B cell (primary cell): ENCODE data around the gene FSD1. TPM values are rescaled to one million over a fixed set of nuclear protein-coding genes. Genes with fewer than 3 reads are reported as not detected.

Experiments used
- ATAC-seq: fragments of 200-7000 bp; cut with Tn5 transposase; one replicate; pipeline ENCODE4 v1.10.0; 2021; ENCODE audit warnings: low read depth, mild to moderate bottlenecking, moderate number of reproducible peaks, moderate library complexity
- CTCF ChIA-PET: fragments of 350-600 bp; sonication (Branson Sonifier 250); formaldehyde crosslinking; loops from one replicate; lab custom pipeline; 2021; ENCODE audit warnings: antibody characterized with exemption, inconsistent platforms; lab: Charles Lee
- POLR2A ChIA-PET: fragments of 350-600 bp; sonication (Branson Sonifier 250); formaldehyde crosslinking; loops from one replicate; lab custom pipeline; 2021; ENCODE audit warnings: antibody characterized with exemption; lab: Charles Lee
- DNase-seq: peaks from one replicate; pipeline ENCODE4 v3.0.0; 2013
- H2AFZ ChIP-seq: 2 replicates; pipeline ENCODE4 v1.6.1; 2012; ENCODE audit warnings: mild to moderate bottlenecking, low read depth, low read length; ENCODE audit not compliant: insufficient read depth, poor library complexity, severe bottlenecking
- H3K27ac ChIP-seq, 2 donors: 1 replicate in 1 of 2; 2 replicates in 1 of 2; pipeline ENCODE4 v1.5.1; 2012 to 2013; ENCODE audit warnings: low read length in 2 of 2, mild to moderate bottlenecking in 2 of 2, moderate library complexity in 1 of 2
- H3K27me3 ChIP-seq, 4 experiments: fragments of 200-600 bp in 1 of 4; sonication (generic) in 1 of 4; replicated peaks in 1 of 4; 1 replicate in 2 of 4; 2 replicates in 2 of 4; pipeline versions ENCODE4 v1.6.1 to v1.7.0; 2013 to 2016; ENCODE audit warnings: low read length in 3 of 4, mild to moderate bottlenecking in 2 of 4, mixed read lengths in 1 of 4, moderate library complexity in 1 of 4; ENCODE audit not compliant: insufficient read depth in 4 of 4, control insufficient read depth in 3 of 4; ENCODE audit errors: control extremely low read depth in 1 of 4
- H3K36me3 ChIP-seq, 2 experiments: replicated peaks in 1 of 2; 1 replicate in 1 of 2; 2 replicates in 1 of 2; pipeline versions ENCODE4 v1.6.1 to v1.7.1; 2013; ENCODE audit warnings: low read length in 1 of 2; ENCODE audit not compliant: insufficient read depth in 2 of 2, control insufficient read depth in 1 of 2; ENCODE audit errors: control extremely low read depth in 1 of 2, extremely low read depth in 1 of 2
- H3K4me1 ChIP-seq, 2 donors: fragments of 200-600 bp in 1 of 2; sonication (generic) in 1 of 2; 1 replicate in 1 of 2; 2 replicates in 1 of 2; pipeline versions ENCODE4 v1.5.1 to v1.6.1; 2013 to 2017; ENCODE audit warnings: low read length in 2 of 2; ENCODE audit not compliant: control insufficient read depth in 2 of 2, insufficient read depth in 2 of 2
- H3K4me2 ChIP-seq: replicated peaks from 2 replicates; pipeline ENCODE3; 2012; ENCODE audit warnings: mild to moderate bottlenecking, low read depth, low read length; ENCODE audit not compliant: poor library complexity, severe bottlenecking
- H3K4me3 ChIP-seq, 5 experiments: fragments of 200-600 bp in 1 of 5; sonication (generic) in 1 of 5; 1 replicate in 3 of 5; 2 replicates in 2 of 5; pipeline versions ENCODE4 v1.5.1 to v1.7.0; 2011 to 2016; ENCODE audit warnings: low read length in 4 of 5, mild to moderate bottlenecking in 4 of 5, low read depth in 2 of 5, control low read depth in 1 of 5, moderate library complexity in 1 of 5; ENCODE audit not compliant: insufficient read depth in 1 of 5; ENCODE audit errors: control extremely low read depth in 1 of 5, extremely low read depth in 1 of 5
- H3K79me2 ChIP-seq: fragments of 200-600 bp; sonication (generic); one replicate; pipeline ENCODE4 v1.6.0; 2016; ENCODE audit warnings: low read length; ENCODE audit not compliant: control insufficient read depth, insufficient read depth
- H3K9ac ChIP-seq: fragments of 200-600 bp; sonication (generic); 2 replicates; pipeline ENCODE4 v1.6.1; 2017; ENCODE audit warnings: mild to moderate bottlenecking, low read length, moderate library complexity
- H3K9me3 ChIP-seq, 3 donors: one replicate each; pipeline versions ENCODE4 v1.6.1 to v1.7.1; 2013; ENCODE audit warnings: low read length in 2 of 3; ENCODE audit not compliant: control insufficient read depth in 2 of 3, insufficient read depth in 1 of 3; ENCODE audit errors: control extremely low read depth in 1 of 3
- H4K20me1 ChIP-seq: 2 replicates; pipeline ENCODE4 v1.6.0; 2012; ENCODE audit warnings: mild to moderate bottlenecking, low read length; ENCODE audit not compliant: insufficient read depth, control insufficient read depth, poor library complexity, severe bottlenecking
- H3K27ac Mint-ChIP-seq: one replicate; pipeline ENCODE4 v1.8.0; 2021; ENCODE audit warnings: mixed read lengths
- H3K27me3 Mint-ChIP-seq: one replicate; pipeline ENCODE4 v1.8.0; 2021; ENCODE audit warnings: mixed read lengths
- H3K4me1 Mint-ChIP-seq: one replicate; pipeline ENCODE4 v1.8.0; 2021; ENCODE audit warnings: mixed read lengths
- H3K4me3 Mint-ChIP-seq: one replicate; pipeline ENCODE4 v1.8.0; 2021; ENCODE audit warnings: mixed read lengths
- H3K9me3 Mint-ChIP-seq: one replicate; pipeline ENCODE4 v1.8.0; 2022; ENCODE audit warnings: mixed read lengths; ENCODE audit not compliant: insufficient read depth
- EZH2 ChIP-seq: IDR thresholded peaks from 2 replicates; pipeline ENCODE4 v1.6.1; 2012; ENCODE audit warnings: borderline replicate concordance, low read depth, mild to moderate bottlenecking, moderate library complexity, low read length; ENCODE audit not compliant: insufficient read depth, poor library complexity, severe bottlenecking
- WGBS: methylation state at CpG from one replicate; pipeline ENCODE4 v1.1.5; 2013; ENCODE audit warnings: missing lambda C conversion rate; ENCODE audit not compliant: insufficient coverage; 5-methylcytosine and 5-hydroxymethylcytosine counted together
- intact Hi-C: fragments of 100-400 bp; cut with micrococcal nuclease; formaldehyde crosslinking; loops from one replicate; pipeline ENCODE4 v1.10.0; 2022
- polyA plus RNA-seq: library from polyadenylated mRNA; depleted of rRNA; stranded (reverse); fragments of >200 nt; gene quantifications from 2 replicates; pipeline ENCODE4 v1.2.3, GENCODE V29; 2012
- total RNA-seq, 2 donors: library from RNA; stranded (reverse); fragments of 120-200 nt in 1 of 2; gene quantifications; 1 replicate in 1 of 2; 2 replicates in 1 of 2; pipeline versions ENCODE4 v1.2.3 to v1.2.4, GENCODE V29; 2013 to 2022
- TF ChIP-seq, protein P1 (sequence below): fragments of 200-600 bp; IDR thresholded peaks from one replicate; pipeline ENCODE4 v1.8.0; 2022; ENCODE audit warnings: antibody characterized with exemption, mild to moderate bottlenecking

The FSD1 gene
- total and polyA plus RNA-seq, 2 donors (not counting 1 experiment from before 2014, with no cell fraction given) = 2.7 to 2.8 TPM

DNA sequence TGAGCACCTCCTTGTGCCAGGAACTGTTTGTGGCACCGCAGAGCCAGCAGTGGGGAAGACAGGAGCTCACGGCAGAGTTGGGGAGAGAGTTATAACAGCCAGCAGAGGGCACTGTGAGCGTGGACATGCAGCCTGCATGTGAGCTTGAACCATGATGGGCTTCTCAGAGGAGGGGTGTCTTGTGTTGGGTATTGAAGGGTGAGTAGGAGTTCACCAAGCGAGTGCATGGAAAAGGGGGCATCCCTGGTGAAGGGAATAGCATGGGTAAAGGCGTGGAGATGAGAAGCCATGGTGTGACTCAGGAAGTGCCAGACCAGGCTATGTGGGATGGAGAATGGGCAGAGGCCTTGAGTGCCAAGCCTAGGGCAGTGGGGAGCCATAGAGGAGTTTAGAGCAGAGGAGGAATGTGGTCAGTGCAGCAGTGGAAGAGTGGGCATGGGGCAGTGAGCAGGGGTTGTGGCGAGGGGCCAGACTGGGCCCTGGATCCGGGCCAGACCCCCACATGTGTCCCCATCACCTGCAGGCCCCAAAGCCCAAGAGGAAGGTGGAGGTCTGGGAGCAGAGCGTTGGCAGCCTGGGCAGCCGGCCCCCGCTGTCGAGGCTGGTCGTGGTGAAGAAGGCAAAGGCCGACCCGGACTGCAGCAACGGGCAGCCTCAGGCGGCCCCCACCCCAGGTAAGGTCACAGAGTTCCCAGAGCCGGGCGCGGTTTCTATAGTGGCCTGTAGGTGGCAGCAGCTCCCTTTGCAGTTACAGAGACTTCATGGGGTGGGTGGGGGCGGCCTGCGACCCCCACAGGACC, 37.1 kb upstream of the FSD1 start:
- Histone ChIP-seq H3K9me3 (peaks cover 0 to under 1% (median 0%) of the 10 kb centered on the region in 3 donors), H2AFZ (no peak overlapping the region), H3K4me3 (no peak overlapping the region), H4K20me1 (peaks cover 9% of the 10 kb centered on the region), H3K4me1 (peaks cover 0 to 11% of the 10 kb centered on the region in 2 donors), H3K27me3 (no peaks in the 10 kb centered on the region), H3K79me2 (no peaks in the 10 kb centered on the region), H3K9ac (no peak overlapping the region), H3K4me2 (no peak overlapping the region), H3K27ac (no peak overlapping the region), H3K36me3 (peaks cover 0 to 60% of the 10 kb centered on the region in 2 experiments)
- WGBS = 68% methylated on average over 16 of the region's 21 CpGs
- ChIA-PET CTCF (interaction anchor here (0.7 to 8.1 kb wide), 17 partner anchors 9 to 369 kb away, joined by 3 to 89 read pairs (median 4); partner anchors contain the start of genes CHAF1A, HDGFL2, MPND and SH3GL1), POLR2A (interaction anchor here (1.2 kb wide), 1 partner anchor 133 kb away, joined by 3 read pairs; the partner anchor contains the start of gene SH3GL1)
- Mint-ChIP-seq H3K4me3 (no peak overlapping the region), H3K4me1 (peaks cover 12% of the 10 kb centered on the region), H3K27ac (peak overlapping the region; percentile 37), H3K27me3 (no peaks in the 10 kb centered on the region), H3K9me3 (no peaks in the 10 kb centered on the region)
- intact Hi-C loops = loop anchor here (1.0 kb wide), 2 partner anchors 85 to 135 kb away; partner anchors contain the start of gene CHAF1A
- no peak for TF ChIP-seq EZH2
- TF ChIP-seq, protein P1, sequence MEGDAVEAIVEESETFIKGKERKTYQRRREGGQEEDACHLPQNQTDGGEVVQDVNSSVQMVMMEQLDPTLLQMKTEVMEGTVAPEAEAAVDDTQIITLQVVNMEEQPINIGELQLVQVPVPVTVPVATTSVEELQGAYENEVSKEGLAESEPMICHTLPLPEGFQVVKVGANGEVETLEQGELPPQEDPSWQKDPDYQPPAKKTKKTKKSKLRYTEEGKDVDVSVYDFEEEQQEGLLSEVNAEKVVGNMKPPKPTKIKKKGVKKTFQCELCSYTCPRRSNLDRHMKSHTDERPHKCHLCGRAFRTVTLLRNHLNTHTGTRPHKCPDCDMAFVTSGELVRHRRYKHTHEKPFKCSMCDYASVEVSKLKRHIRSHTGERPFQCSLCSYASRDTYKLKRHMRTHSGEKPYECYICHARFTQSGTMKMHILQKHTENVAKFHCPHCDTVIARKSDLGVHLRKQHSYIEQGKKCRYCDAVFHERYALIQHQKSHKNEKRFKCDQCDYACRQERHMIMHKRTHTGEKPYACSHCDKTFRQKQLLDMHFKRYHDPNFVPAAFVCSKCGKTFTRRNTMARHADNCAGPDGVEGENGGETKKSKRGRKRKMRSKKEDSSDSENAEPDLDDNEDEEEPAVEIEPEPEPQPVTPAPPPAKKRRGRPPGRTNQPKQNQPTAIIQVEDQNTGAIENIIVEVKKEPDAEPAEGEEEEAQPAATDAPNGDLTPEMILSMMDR = peak; percentile 84
- peak; percentile 79 for ATAC-seq
- DNase-seq = peak; percentile 70
